ENCODE measurements around the gene RSU1.
A peak's percentile ranks its signal among the peaks of the same experiment; 100 is the strongest.

Gene RSU1

DNA sequence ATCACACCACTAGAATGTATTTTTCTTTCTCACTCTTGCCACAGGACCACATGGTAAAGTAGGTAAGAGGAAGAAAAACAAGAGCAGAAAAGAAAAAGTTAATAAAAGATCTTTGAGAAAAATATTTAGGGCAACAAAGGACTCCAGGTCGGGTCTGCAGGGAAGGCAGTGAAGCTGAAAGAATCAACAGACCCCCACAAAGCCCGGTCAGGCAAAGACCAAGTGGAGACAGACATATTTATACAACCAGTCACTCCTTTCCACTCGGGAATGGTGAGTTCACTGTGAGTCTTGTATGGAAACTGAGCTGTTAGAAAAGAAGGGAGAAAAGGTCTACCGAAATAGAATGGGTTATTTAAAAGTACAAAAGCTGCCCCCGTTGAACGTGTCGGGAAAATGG, 28.0 kb downstream of the RSU1 start:
- TF ChIP-seq, protein P1, sequence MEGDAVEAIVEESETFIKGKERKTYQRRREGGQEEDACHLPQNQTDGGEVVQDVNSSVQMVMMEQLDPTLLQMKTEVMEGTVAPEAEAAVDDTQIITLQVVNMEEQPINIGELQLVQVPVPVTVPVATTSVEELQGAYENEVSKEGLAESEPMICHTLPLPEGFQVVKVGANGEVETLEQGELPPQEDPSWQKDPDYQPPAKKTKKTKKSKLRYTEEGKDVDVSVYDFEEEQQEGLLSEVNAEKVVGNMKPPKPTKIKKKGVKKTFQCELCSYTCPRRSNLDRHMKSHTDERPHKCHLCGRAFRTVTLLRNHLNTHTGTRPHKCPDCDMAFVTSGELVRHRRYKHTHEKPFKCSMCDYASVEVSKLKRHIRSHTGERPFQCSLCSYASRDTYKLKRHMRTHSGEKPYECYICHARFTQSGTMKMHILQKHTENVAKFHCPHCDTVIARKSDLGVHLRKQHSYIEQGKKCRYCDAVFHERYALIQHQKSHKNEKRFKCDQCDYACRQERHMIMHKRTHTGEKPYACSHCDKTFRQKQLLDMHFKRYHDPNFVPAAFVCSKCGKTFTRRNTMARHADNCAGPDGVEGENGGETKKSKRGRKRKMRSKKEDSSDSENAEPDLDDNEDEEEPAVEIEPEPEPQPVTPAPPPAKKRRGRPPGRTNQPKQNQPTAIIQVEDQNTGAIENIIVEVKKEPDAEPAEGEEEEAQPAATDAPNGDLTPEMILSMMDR (IDR thresholded peaks at IDR 0.05; ENCODE audit: insufficient read depth, low read depth, low read length, missing control alignments), result no peak
- no peak for DNase-seq (ENCODE audit: low read depth)

DNA sequence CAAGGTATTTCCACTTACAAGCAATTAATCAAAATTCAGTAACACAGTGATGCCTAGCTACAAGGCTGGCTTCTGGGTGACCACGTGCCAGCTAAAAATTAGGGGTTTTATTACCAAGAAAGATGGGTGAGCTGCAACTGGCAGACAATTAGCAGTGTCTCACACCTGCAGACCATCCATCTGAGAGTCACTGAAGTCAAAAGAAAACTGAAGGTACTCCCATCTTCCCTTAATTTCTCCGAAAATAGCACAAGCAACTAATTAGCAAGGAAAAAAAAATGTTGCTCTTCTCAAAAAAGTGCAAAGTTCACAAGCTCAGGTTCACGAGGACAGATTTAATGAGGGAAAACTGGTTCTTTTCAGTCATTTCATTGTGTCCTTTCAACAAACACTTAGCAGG, 28.4 kb downstream of the RSU1 start:
- TF ChIP-seq, protein P1 (IDR thresholded peaks at IDR 0.05; ENCODE audit: insufficient read depth, low read depth, low read length, missing control alignments), result no peak
- no peak overlapping the region for H3K4me3 ChIP-seq (ENCODE audit: low read depth, low read length)
- DNase-seq (ENCODE audit: low read depth), result no peak

More for the DNA sequence above, 28.0 kb downstream of the RSU1 start:
- H3K4me3 ChIP-seq (ENCODE audit: low read depth, low read length), result no peak overlapping the region

DNA sequence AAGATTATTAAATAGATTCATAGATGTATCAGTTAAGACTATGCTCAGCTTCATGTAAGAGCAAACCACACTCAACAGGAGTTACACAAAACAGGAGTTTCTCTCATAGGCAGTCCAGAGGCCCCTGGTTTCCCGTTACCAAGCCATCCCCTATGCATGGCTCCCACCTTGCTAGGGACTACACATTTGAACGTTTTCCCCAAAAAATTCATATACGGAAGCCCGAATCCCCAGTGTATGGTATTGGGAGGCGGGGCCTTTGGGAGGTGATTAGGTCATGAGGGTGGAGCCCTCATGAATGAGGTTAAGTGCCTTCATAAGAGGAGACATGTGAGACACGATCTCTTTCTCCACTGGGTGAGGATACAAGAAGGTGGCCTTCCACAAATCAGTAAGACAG, 29.1 kb downstream of the RSU1 start:
- no peak for DNase-seq (ENCODE audit: low read depth)
- TF ChIP-seq, protein P1 (IDR thresholded peaks at IDR 0.05; ENCODE audit: insufficient read depth, low read depth, low read length, missing control alignments), result no peak
- no peak overlapping the region for H3K4me3 ChIP-seq (ENCODE audit: low read depth, low read length)

DNA sequence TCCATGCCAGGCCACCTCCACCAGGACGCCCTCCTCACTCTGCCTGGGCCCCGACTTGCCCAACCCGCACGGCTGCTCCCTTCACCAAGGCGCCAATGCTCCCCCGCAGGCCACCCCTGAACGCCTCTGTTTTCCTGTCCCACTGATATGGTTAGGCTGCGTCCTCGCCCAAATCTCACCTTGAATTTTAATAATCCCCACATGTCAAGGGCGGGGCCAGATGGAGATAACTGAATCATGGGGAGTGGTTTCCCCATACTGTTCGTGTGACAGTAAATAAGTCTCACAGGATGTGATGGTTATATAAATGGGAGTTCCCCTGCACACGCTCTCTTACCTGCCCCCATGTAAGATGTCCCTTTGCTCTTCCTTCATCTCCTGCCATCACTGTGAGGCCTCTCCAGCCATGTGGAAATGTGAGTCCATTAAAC, 29.8 kb downstream of the RSU1 start:
- H3K4me3 ChIP-seq (ENCODE audit: low read depth, low read length), result no peak overlapping the region
- TF ChIP-seq, protein P1 (IDR thresholded peaks at IDR 0.05; ENCODE audit: insufficient read depth, low read depth, low read length, missing control alignments), result no peak
- peak; percentile 46 for DNase-seq (ENCODE audit: low read depth)

DNA sequence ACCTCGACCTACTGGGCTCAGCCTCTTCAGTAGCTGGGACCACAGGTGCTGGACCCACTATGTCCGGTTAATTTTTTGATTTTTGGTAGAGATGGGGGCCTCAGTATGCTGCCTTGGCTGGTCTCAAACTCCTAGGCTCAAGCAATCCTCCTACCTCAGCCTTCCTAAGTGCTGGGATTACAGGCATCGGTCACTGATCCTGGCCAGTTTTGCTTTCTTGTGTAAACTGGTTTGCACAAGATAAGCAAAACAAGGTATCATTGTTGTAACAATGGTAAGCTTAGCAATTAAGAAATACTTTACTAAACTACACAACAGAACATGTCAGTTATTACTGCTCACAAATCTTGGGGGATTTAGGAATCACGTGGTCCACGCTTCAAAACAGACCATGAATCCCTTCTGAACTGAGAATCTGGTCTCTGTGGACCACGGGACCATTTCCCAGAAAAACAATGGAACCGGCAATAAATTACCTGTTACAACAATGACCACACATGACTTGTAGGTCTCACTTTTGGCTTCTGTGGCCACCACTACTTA, 36.8 kb downstream of the RSU1 start:
- TF ChIP-seq, protein P1 (IDR thresholded peaks at IDR 0.05; ENCODE audit: insufficient read depth, low read depth, low read length, missing control alignments), result no peak
- H3K4me3 ChIP-seq (ENCODE audit: low read depth, low read length), result no peak overlapping the region
- DNase-seq (ENCODE audit: low read depth), result no peak

DNA sequence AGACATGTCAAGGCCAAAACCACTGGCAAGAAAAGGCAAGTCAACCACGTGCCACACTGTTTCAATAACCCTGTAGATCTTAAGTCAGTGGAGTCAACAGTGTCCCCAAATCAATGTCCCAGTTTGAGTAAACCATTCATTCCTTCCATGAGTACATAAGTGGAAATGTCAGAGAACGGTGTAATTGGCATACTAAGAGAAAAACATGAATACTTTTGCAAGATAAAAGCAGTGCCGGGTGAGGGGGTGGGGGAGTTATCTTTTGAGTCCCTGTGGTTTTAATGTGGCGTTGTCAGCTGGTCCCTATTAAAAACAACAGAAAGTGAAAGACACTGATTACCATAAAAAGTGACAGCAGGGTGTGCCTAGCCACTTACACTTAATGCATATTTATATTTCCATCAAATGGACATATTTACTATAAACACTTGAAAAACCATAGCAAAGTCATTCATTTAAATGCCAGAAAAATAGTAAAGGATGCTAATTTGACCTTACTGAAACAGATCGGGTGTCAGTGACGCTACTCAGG, 37.8 kb downstream of the RSU1 start:
- H3K4me3 ChIP-seq (ENCODE audit: low read depth, low read length), result no peak overlapping the region
- peak; percentile 53 for DNase-seq (ENCODE audit: low read depth)
- TF ChIP-seq, protein P1 (IDR thresholded peaks at IDR 0.05; ENCODE audit: insufficient read depth, low read depth, low read length, missing control alignments), result no peak
